Gastrocnemius medialis (tissue), 4 donors: Measurements from ENCODE around the gene PERCC1.

Experiments used
- CTCF ChIP-seq, 5 experiments: fragments of 450-650 bp in 3 of 5; fragments of 200-600 bp in 2 of 5; sonication (generic) in 2 of 5; IDR thresholded peaks in 4 of 5; conservative IDR thresholded peaks in 1 of 5; 1 replicate in 4 of 5; 2 replicates in 1 of 5; pipeline ENCODE4 v1.5.1; 2016 to 2019; ENCODE audit warnings: antibody characterized with exemption in 5 of 5, mild to moderate bottlenecking in 3 of 5, moderate library complexity in 3 of 5
- POLR2A ChIP-seq, 2 donors: fragments of 450-650 bp; IDR thresholded peaks; one replicate each; pipeline ENCODE4 v1.6.1; 2017; ENCODE audit warnings: antibody characterized with exemption in 2 of 2, mild to moderate bottlenecking in 2 of 2, moderate library complexity in 2 of 2

DNA sequence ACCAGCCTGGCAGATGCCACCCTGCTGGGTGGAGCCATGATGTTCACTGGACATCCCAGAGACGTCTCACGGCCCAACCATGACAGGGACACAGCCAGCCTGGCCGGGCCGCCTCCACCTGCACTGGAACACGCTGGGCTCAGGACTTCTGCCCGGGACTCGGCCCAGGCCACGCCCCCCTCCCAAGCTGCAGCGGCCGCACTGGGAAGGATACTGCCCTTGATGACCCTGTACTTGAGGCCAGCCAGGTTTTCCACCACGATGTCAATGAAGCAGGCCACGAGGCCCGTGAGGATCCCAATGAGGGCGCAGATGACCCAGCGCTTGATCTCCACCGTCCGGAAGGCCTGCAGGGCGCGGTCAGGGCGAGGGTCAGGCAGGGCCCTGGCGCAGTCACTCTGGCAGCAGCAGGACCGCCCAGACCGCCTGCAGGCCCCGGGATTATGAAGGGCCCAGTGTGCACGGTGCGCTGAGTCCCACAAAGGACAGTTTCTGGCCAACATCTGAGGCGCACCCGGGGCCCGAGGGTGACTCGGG is 29.8 kb downstream of the PERCC1 start:
- TF ChIP-seq CTCF (IDR thresholded peaks at IDR 0.05 in 4 of 5, conservative IDR thresholded peaks at IDR 0.05 in 1 of 5): no peak
- no peak for TF ChIP-seq POLR2A (IDR thresholded peaks at IDR 0.05)
